Fibroblast of lung (primary cell): ENCODE measurements around the gene ZNF530.

Experiments used
- CTCF ChIP-seq, 2 donors: IDR thresholded peaks in 1 of 2; conservative IDR thresholded peaks in 1 of 2; 1 replicate in 1 of 2; 2 replicates in 1 of 2; pipeline ENCODE4 v1.5.1; 2011 to 2012; ENCODE audit warnings: low read length in 2 of 2, control low read depth in 1 of 2, inconsistent platforms in 1 of 2, low read depth in 1 of 2, mild to moderate bottlenecking in 1 of 2
- EZH2 ChIP-seq: IDR thresholded peaks from 2 replicates; pipeline ENCODE4 v1.5.1; 2012; ENCODE audit warnings: low read length, control low read depth, mild to moderate bottlenecking; ENCODE audit errors: missing control alignments

- TF ChIP-seq CTCF (conservative IDR thresholded peaks at IDR 0.05 in 1 of 2, IDR thresholded peaks at IDR 0.05 in 1 of 2; ENCODE audit: low read depth in 1 of 2, low read length in 2 of 2), result no peak
- no peak for TF ChIP-seq EZH2
Observed at GRCh38 chr19:57623091-57623490, 23.4 kb downstream of the ZNF530 start.
